ENCODE data around the gene BMP7.

DNA sequence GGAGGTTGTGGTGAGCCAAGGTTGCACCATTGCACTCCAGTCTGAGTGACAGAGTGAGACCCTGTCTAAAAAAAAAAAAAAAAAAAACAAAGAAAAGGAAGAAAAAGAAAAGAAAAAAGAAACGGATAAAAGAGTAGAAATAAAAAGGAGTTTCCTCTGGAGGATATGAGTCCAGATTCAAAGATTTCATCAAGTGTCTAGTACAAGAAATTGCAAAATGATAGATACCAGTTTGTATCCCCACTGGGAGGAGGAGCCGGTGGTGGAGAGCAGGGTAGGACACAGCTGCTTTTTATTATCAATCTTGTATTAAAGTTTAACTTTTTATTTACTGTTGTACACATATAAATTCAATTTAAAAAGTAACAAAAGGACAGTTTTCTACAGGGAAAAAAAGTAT lies 113.9 kb downstream of the BMP7 start:
- TF ChIP-seq, protein P1, sequence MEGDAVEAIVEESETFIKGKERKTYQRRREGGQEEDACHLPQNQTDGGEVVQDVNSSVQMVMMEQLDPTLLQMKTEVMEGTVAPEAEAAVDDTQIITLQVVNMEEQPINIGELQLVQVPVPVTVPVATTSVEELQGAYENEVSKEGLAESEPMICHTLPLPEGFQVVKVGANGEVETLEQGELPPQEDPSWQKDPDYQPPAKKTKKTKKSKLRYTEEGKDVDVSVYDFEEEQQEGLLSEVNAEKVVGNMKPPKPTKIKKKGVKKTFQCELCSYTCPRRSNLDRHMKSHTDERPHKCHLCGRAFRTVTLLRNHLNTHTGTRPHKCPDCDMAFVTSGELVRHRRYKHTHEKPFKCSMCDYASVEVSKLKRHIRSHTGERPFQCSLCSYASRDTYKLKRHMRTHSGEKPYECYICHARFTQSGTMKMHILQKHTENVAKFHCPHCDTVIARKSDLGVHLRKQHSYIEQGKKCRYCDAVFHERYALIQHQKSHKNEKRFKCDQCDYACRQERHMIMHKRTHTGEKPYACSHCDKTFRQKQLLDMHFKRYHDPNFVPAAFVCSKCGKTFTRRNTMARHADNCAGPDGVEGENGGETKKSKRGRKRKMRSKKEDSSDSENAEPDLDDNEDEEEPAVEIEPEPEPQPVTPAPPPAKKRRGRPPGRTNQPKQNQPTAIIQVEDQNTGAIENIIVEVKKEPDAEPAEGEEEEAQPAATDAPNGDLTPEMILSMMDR (IDR thresholded peaks at IDR 0.05): no peak
- TF ChIP-seq POLR2A (IDR thresholded peaks at IDR 0.05): no peak

All from adrenal gland (tissue), 5 donors.